ENCODE results near the gene NUP160.
"Not testable (repeated sequence)": the region's sequence is repeated elsewhere in the genome, so short reads cannot be mapped to it uniquely, and the experiment has no call there.

Gene NUP160

DNA sequence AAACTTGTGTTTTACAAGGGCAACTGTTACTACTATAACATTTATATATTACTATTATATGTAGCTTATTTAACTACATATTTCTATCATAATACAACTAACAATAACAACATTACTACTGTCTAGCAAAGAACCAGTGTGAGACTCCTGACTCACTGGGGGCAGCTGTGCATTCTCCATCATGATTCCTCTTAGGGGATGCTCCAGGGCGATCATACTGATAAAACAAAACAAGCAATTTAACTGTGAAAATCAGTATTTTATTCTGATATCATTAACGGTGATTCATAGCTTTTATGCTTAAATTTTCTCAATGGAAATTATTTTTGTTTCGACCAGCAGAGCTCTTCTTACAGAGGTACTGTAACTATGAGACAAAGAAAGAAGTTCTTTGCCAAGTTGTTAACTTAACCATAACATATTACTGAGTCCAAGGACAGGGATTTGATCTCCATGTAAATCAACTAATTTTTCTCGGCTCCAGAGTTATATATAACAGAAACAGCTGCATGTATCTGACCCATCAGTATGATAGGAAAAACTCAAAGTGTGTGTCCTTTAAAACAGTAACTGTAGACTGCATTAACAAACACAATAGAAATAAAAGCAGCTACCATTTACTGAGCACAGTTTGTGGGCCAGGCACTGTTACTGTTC is 56.2 kb downstream of the NUP160 start:
- Histone ChIP-seq H3K4me1 (no peaks in the 10 kb centered on the region), H3K27me3 (ENCODE audit: low read depth) (no peaks in the 10 kb centered on the region), H3K9me3 (no peaks in the 10 kb centered on the region), H3K4me3 (no peak overlapping the region), H3K36me3 (replicated peaks) (peaks cover 85% of the 10 kb centered on the region)
- in situ Hi-C loops (cut with MboI; ENCODE audit: low sequenced_read_pairs), result no loop called here
- DNase-seq (ENCODE audit: low spot score in 2 of 2), result no peak

DNA sequence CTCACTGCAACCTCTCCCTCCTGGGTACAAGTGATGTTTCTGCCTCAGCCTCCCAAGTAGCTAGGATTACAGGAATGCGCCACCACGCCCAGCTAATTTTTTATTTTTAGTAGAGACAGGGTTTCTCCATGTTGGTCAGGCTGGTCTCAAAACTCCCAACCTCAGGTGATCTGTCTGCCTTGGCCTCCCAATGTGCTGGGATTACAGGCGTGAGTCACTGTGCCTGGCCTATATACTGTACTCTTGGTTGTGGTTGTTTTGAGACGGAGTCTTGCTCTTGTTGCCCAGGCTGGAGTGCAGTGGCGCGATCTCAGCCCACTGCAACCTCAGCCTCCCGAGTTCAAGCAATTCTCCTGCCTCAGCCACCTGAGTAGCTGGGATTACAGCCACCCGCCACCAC is 58.1 kb downstream of the NUP160 start:
- in situ Hi-C loops (cut with MboI; ENCODE audit: low sequenced_read_pairs); DNase-seq (ENCODE audit: low spot score in 2 of 2); H3K27me3 ChIP-seq (ENCODE audit: low read depth); H3K4me1 ChIP-seq; H3K4me3 ChIP-seq; H3K9me3 ChIP-seq: not testable (repeated sequence)
- H3K36me3 ChIP-seq (replicated peaks), result peaks cover 84% of the 10 kb centered on the region

DNA sequence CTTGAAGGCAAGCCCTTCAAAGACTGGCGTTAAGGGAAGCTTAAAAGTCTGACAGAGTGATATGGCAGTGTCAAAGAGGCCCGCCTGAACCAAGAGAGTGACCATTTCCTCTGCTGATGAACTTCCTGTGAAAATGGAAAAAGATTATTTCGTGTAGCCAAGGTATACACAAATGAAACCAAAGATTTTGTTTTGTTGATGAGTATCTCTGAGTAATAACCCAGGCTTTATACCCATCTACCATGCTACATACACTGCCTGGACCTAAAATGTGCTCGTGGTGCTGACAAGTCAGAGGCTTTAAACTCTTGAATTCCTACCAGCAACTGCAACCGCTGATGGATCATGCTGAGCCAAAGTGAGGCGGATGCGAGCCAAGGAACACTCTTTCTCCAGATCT is 60.0 kb downstream of the NUP160 start:
- DNase-seq (ENCODE audit: low spot score in 2 of 2), result no peak
- in situ Hi-C loops (cut with MboI; ENCODE audit: low sequenced_read_pairs), result no loop called here
- H3K27me3 ChIP-seq (ENCODE audit: low read depth), result no peaks in the 10 kb centered on the region
- peaks cover 84% of the 10 kb centered on the region for H3K36me3 ChIP-seq (replicated peaks)
- no peak overlapping the region for H3K4me3 ChIP-seq
- H3K4me1 ChIP-seq, result peaks cover 3% of the 10 kb centered on the region; the same call in 1 of the 2 replicates
- no peaks in the 10 kb centered on the region for H3K9me3 ChIP-seq

DNA sequence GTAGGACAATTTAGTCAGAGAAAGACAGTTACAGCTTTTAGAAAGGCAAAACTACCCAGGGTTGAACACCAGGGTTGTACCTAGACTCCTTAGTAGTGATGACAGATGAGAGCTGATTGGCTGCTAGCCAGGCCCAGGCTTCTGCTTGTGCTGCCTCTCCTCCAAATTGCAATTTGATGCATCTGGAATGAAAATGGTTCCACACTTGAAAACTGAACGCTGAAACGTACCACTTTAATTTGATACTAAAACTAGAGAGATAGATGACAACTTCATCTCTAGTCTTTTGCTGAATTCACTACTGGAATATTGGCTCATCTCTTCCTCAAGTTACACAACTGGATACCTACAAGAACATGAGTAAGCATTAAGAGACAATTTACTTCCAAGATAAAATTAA is 61.8 kb downstream of the NUP160 start:
- H3K36me3 ChIP-seq (replicated peaks), result peaks cover 81% of the 10 kb centered on the region
- no peak overlapping the region for H3K4me3 ChIP-seq
- in situ Hi-C loops (cut with MboI; ENCODE audit: low sequenced_read_pairs), result no loop called here
- H3K4me1 ChIP-seq, result peaks cover 3% of the 10 kb centered on the region; the same call in 1 of the 2 replicates
- DNase-seq (ENCODE audit: low spot score in 2 of 2), result peak in 1 of 2 experiments; percentile 23
- no peaks in the 10 kb centered on the region for H3K9me3 ChIP-seq
- no peaks in the 10 kb centered on the region for H3K27me3 ChIP-seq (ENCODE audit: low read depth)

DNA sequence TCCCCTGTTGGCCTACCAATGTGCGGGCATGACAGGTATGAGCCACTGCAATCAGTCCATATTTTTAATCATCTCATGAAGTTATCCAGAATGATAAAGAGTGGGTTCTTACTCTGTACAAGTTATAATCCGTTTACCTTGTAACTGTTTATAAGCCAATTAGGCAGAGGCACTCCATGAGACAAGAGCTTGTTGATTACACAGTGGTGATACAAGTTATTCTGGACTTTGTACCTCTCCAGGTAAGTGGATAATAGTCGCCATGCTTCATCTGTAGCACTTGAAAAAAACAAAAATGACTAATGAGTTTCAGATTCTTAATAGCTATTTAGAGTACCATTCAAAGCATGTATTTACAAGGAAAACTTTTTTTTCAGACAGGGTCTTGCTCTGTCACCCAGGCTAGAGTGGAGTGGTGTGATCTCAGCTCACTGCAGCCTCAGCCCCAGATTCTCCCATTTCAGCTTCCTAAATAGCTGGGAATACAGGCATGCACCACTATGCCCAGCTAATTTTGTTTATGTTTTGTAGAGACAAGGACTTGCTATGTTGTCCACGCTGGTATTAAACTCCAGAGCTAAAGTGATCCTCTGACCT is 63.3 kb downstream of the NUP160 start:
- DNase-seq (ENCODE audit: low spot score in 2 of 2), result no peak
- Histone ChIP-seq H3K27me3 (ENCODE audit: low read depth) (no peaks in the 10 kb centered on the region), H3K4me3 (no peak overlapping the region), H3K36me3 (replicated peaks) (peaks cover 83% of the 10 kb centered on the region), H3K4me1 (peaks cover 3% of the 10 kb centered on the region; the same call in 1 of the 2 replicates), H3K9me3 (no peaks in the 10 kb centered on the region)
- in situ Hi-C loops (cut with MboI; ENCODE audit: low sequenced_read_pairs), result no loop called here

DNA sequence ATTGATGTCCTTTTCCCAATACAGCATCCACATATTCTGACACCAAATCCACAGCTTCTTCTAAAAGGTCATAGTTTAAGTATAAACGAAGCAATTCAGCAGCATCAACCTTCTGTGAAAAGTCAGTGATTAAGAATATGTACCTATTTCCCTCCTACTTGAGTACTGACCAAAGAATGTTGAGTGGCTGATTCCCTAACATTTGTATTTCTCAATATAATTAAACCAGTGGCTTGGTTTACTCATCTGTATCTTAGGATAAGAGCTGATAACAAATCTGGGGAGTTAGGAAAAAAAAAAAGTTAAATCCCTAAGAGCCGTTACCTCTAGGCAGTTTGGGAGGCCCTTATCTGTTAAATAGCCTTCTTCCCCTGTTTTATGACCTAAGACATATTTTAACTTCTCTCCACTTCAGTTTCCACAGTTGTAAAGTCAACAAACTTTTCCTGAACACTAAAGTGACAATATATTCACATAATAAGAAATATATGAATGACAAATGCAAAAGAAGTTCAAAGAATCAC is 65.0 kb downstream of the NUP160 start:
- Histone ChIP-seq H3K4me3 (no peak overlapping the region), H3K4me1 (peaks cover 3% of the 10 kb centered on the region; the same call in 1 of the 2 replicates), H3K9me3 (no peaks in the 10 kb centered on the region), H3K36me3 (replicated peaks) (peaks cover 84% of the 10 kb centered on the region), H3K27me3 (ENCODE audit: low read depth) (no peaks in the 10 kb centered on the region)
- in situ Hi-C loops (cut with MboI; ENCODE audit: low sequenced_read_pairs), result no loop called here
- DNase-seq (ENCODE audit: low spot score in 2 of 2), result no peak

DNA sequence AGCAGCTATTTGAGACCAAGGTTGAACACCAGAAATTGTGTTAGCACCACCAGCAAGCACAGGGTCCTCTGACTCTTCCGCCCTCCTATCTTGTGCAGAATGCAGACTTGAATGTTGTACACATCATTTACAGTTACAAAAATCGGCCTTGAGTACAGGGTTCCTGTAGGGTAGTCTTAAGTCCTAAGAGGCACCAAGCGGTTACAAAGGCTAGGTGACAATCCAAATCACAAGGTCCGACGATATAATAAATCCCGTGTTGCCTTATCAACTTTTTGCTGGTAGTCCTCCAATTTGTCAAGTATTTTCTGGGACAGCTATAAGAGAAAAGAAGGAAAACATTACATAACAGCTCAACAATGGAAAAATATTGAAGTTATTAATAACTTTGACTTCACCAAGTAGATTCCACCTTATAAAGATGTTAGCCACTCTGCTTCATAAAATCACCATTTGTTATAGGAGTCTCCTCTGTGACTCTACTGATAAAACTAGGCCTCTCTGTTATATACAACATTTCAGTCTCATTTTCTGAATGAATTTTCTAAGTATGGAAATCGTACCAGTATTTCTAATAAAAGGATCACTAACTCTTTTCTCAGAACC is 69.2 kb downstream of the NUP160 start:
- Histone ChIP-seq H3K4me1 (no peaks in the 10 kb centered on the region; the same call in 1 of the 2 replicates), H3K9me3 (no peaks in the 10 kb centered on the region), H3K4me3 (no peak overlapping the region), H3K27me3 (ENCODE audit: low read depth) (no peaks in the 10 kb centered on the region), H3K36me3 (replicated peaks) (peaks cover 79% of the 10 kb centered on the region)
- in situ Hi-C loops (cut with MboI; ENCODE audit: low sequenced_read_pairs), result no loop called here
- DNase-seq (ENCODE audit: low spot score in 2 of 2), result no peak

DNA sequence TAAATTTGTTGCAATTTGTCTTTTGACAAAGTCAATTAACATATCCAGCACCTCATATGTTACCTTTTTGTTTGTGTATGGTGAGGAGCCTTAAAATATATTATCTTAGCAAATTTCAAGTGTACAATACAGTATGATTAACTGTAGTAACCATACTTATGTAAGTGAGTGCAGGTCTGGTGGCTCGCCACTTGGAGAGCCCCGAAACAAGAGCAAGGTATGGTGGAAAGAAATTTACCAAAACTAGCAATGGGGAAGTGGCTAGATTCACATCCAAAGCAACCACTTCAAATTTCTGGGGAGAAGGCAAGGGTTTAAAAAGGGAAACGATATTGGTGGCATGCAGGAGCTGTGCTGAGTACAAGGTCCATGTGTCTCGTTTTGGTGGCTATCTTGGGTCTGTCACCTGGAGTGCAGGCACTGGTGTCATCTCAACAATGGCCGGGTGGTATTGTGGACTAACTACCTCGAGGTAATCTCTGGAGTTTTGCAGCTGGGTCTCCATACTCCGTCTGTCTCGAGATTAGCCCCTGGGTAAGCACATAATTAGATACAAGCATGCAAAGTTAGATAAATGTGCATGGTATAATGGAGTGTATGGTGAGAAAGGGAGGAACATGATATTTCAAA is 72.8 kb downstream of the NUP160 start:
- no peak for DNase-seq (ENCODE audit: low spot score in 2 of 2)
- H3K4me3 ChIP-seq, result no peak overlapping the region
- peaks cover 48% of the 10 kb centered on the region for H3K36me3 ChIP-seq (replicated peaks)
- H3K27me3 ChIP-seq (ENCODE audit: low read depth), result no peaks in the 10 kb centered on the region
- H3K9me3 ChIP-seq, result no peaks in the 10 kb centered on the region
- H3K4me1 ChIP-seq, result no peaks in the 10 kb centered on the region
- in situ Hi-C loops (cut with MboI; ENCODE audit: low sequenced_read_pairs), result no loop called here

DNA sequence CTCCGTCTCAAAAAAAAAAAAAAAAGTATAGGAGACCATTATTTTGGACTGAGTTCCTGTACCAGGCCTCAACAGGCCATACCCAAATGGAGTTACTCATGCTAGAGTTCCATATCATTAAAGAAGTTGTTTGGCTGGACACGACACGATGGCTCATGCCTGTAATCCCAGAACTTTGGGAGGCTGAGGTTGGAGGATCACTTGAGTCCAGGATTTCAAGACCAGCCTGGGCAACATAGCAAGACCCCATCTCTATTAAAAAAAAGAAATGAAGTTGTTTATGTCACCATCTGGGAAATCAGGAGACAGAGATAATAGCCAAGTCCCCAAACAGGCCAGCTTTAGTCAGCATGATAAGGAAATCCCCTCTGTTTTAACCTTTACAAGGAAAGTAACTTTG is 74.3 kb downstream of the NUP160 start:
- Histone ChIP-seq H3K36me3 (replicated peaks) (peaks cover 33% of the 10 kb centered on the region), H3K4me1 (no peaks in the 10 kb centered on the region), H3K4me3 (no peak overlapping the region), H3K27me3 (ENCODE audit: low read depth) (no peaks in the 10 kb centered on the region), H3K9me3 (no peaks in the 10 kb centered on the region)
- in situ Hi-C loops (cut with MboI; ENCODE audit: low sequenced_read_pairs), result no loop called here
- DNase-seq (ENCODE audit: low spot score in 2 of 2), result no peak

DNA sequence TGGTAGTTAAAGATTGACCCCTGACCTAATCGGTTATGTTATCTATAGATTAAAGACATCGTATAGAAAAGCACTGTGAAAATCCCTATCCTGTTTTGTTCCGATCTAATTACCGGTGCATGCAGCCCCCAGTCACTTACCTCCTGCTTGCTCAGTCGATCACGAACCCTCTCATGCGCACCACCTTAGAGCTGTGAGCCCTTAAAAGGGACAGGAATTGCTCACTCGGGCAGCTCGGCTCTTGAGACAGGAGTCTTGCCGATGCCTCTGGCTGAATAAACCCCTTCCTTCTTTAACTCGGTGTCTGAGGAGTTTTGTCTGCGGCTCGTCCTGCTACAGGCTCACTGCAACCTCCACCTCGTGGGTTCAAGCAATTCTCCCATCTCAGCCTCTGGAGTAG is 78.6 kb downstream of the NUP160 start:
- in situ Hi-C loops (cut with MboI; ENCODE audit: low sequenced_read_pairs); H3K4me3 ChIP-seq; DNase-seq (ENCODE audit: low spot score in 2 of 2); H3K9me3 ChIP-seq; H3K27me3 ChIP-seq (ENCODE audit: low read depth): not testable (repeated sequence)
- Histone ChIP-seq H3K4me1 (peaks cover 12% of the 10 kb centered on the region), H3K36me3 (replicated peaks) (peaks cover 14% of the 10 kb centered on the region)

DNA sequence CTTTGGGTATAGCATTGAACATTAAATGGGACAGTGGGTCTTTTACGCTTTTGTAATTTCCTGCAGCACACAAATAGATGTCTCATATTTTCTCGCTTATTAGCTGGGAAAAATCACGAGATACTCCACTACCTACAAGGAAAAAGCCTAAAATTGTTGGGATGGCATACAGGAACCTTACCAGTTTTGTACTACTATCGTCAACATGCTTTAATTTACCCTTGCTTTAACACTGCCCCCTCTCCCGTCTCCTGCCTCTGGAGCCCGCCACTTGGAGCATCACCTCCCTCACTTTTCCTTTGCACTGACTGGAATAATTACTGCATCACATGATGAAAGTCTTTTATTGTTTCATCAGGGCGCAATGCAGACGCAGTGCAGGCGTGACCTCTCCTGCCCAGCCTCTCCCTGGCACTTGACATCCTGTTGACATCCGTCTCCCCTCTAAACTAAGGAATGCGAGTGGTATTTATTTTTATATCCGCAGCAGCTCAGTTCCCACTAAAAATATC is 80.0 kb downstream of the NUP160 start:
- peaks cover 14% of the 10 kb centered on the region for H3K4me1 ChIP-seq
- H3K4me3 ChIP-seq, result peak overlapping the region; percentile 62
- H3K36me3 ChIP-seq (replicated peaks), result peaks cover 28% of the 10 kb centered on the region
- in situ Hi-C loops (cut with MboI; ENCODE audit: low sequenced_read_pairs), result no loop called here
- no peaks in the 10 kb centered on the region for H3K27me3 ChIP-seq (ENCODE audit: low read depth)
- DNase-seq (ENCODE audit: low spot score in 2 of 2), result peak; percentile 80 to 87
- H3K9me3 ChIP-seq, result no peaks in the 10 kb centered on the region

DNA sequence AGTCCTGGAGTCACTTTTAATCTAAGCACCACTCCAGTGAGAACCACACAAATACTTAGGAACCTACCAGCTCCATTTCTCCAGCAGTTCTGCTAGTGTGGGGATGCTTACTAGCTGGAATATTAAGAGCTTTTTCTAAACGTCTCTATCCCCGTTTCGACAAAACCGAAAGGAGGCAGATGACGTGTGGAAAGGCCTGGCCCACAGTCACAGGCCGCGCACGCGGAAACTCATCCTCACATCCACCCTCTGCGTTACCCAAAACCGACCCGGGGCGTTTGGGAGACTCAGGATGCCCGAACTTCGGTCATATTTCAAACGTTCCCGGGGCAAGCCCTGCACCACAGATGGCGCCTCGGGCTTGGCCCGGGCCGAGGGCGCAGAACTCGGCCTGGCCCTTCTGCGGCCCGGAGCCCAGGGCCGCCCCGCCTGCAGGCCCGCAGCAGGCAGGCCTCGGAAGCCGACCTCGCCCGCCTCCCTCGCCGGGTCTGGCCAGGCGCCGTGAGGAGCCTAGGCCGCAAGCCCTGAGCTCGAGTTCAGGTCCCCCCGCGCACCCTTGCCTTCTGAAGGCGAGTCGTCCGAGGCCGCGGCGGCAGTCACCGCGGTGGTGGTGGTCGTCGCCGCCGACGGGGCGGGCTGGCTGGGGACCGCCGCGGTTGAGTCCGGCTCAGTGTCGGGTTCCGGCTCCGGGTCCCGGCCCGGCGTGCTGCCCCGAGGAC is 81.5 kb downstream of the NUP160 start:
- Histone ChIP-seq H3K36me3 (replicated peaks) (peaks cover 43% of the 10 kb centered on the region), H3K4me3 (peak overlapping the region; percentile 62), H3K27me3 (ENCODE audit: low read depth) (no peaks in the 10 kb centered on the region), H3K9me3 (no peaks in the 10 kb centered on the region), H3K4me1 (peaks cover 14% of the 10 kb centered on the region)
- in situ Hi-C loops (cut with MboI; ENCODE audit: low sequenced_read_pairs), result no loop called here
- peak; percentile 13 to 45 for DNase-seq (ENCODE audit: low spot score in 2 of 2)

DNA sequence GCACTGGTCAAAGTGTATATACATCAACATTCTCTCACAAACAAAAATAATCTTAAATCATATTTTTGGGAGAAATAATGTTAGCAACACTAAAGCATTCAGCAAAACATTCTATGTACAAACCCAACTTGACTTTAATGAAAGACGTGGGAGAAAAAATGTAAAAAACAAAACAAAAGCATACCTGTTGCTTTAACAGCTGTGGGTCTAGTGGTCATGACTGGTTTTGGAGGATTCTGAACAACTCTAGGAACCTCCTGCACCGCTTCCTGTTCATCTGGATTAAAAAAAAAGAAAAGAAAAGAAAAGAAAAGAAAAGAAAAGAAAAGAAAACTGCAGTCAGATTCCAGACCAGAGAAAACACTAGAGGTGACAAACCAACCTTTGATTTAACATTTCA is 83.1 kb downstream of the NUP160 start:
- Histone ChIP-seq H3K4me1 (peaks cover 14% of the 10 kb centered on the region), H3K27me3 (ENCODE audit: low read depth) (no peaks in the 10 kb centered on the region), H3K4me3 (peak overlapping the region; percentile 62), H3K9me3 (no peaks in the 10 kb centered on the region), H3K36me3 (replicated peaks) (peaks cover 57% of the 10 kb centered on the region)
- no peak for DNase-seq (ENCODE audit: low spot score in 2 of 2)
- in situ Hi-C loops (cut with MboI; ENCODE audit: low sequenced_read_pairs), result no loop called here

All from HAP-1 (cell line).